Measurements from ENCODE around the gene BSN. TPM values are rescaled to one million over a fixed set of nuclear protein-coding genes. Genes with fewer than 3 reads are reported as not detected.

BSN gene
- total RNA-seq, 1 donor from 2014 or later: 5.3 TPM

GRCh38 chr3:49591615-49592014 is 37.3 kb downstream of the BSN start:
- no peak for DNase-seq (ENCODE audit: low spot score in 2 of 2)
- FAIRE-seq: no peak

GRCh38 chr3:49593041-49593440 is 38.8 kb downstream of the BSN start:
- FAIRE-seq: no peak

GRCh38 chr3:49600781-49601180 is 46.5 kb downstream of the BSN start:
- DNase-seq (ENCODE audit: low spot score in 2 of 2) (no peak), FAIRE-seq (no peak)

More at GRCh38 chr3:49593041-49593440, 38.8 kb downstream of the BSN start:
- no peak for DNase-seq (ENCODE audit: low spot score in 2 of 2)

- FAIRE-seq: no peak
These were observed 47.2 kb downstream of the BSN start for GRCh38 chr3:49601358-49602048.

GRCh38 chr3:49602049-49602554 is 47.8 kb downstream of the BSN start:
- FAIRE-seq (no peak), DNase-seq (ENCODE audit: low spot score in 2 of 2) (no peak)

More at GRCh38 chr3:49601358-49602048, 47.2 kb downstream of the BSN start:
- no peak for DNase-seq (ENCODE audit: low spot score in 2 of 2)

- FAIRE-seq (no peak), DNase-seq (ENCODE audit: low spot score in 2 of 2) (no peak)
These were observed 48.7 kb downstream of the BSN start for GRCh38 chr3:49602877-49603411.

- DNase-seq (ENCODE audit: low spot score in 2 of 2): no peak
- no peak for FAIRE-seq
These were observed 52.1 kb downstream of the BSN start for GRCh38 chr3:49606427-49606826.

GRCh38 chr3:49607105-49607591 is 52.9 kb downstream of the BSN start:
- FAIRE-seq (no peak), DNase-seq (ENCODE audit: low spot score in 2 of 2) (no peak)

GRCh38 chr3:49607796-49608195 is 53.5 kb downstream of the BSN start:
- FAIRE-seq: no peak
- no peak for DNase-seq (ENCODE audit: low spot score in 2 of 2)

- DNase-seq (ENCODE audit: low spot score in 2 of 2) (no peak), FAIRE-seq (no peak)
These were observed 55.0 kb downstream of the BSN start for GRCh38 chr3:49609314-49609713.

- no peak for FAIRE-seq
- no peak for DNase-seq (ENCODE audit: low spot score in 2 of 2)
These were observed 55.5 kb downstream of the BSN start for GRCh38 chr3:49609815-49610214.

GRCh38 chr3:49610666-49611280 is 56.5 kb downstream of the BSN start:
- no peak for DNase-seq (ENCODE audit: low spot score in 2 of 2)
- no peak for FAIRE-seq

GRCh38 chr3:49611291-49611690 is 57.0 kb downstream of the BSN start:
- no peak for DNase-seq (ENCODE audit: low spot score in 2 of 2)
- no peak for FAIRE-seq

GRCh38 chr3:49611719-49612118 is 57.4 kb downstream of the BSN start:
- DNase-seq (ENCODE audit: low spot score in 2 of 2) (no peak), FAIRE-seq (no peak)

GRCh38 chr3:49614936-49615335 is 60.7 kb downstream of the BSN start:
- FAIRE-seq: no peak

GRCh38 chr3:49616061-49616460 is 61.8 kb downstream of the BSN start:
- DNase-seq (ENCODE audit: low spot score in 2 of 2) (no peak), FAIRE-seq (no peak)

More at GRCh38 chr3:49614936-49615335, 60.7 kb downstream of the BSN start:
- DNase-seq (ENCODE audit: low spot score in 2 of 2): no peak

- DNase-seq (ENCODE audit: low spot score in 2 of 2) (no peak), FAIRE-seq (no peak)
These were observed 62.2 kb downstream of the BSN start for GRCh38 chr3:49616491-49616941.

GRCh38 chr3:49617390-49618013 is 63.2 kb downstream of the BSN start:
- DNase-seq (ENCODE audit: low spot score in 2 of 2) (no peak), FAIRE-seq (no peak)

- FAIRE-seq: no peak
- no peak for DNase-seq (ENCODE audit: low spot score in 2 of 2)
These were observed 64.1 kb downstream of the BSN start for GRCh38 chr3:49618412-49618811.

- FAIRE-seq (no peak), DNase-seq (ENCODE audit: low spot score in 2 of 2) (no peak)
These were observed 65.4 kb downstream of the BSN start for GRCh38 chr3:49619649-49620048.

GRCh38 chr3:49620728-49621127 is 66.5 kb downstream of the BSN start:
- no peak for DNase-seq (ENCODE audit: low spot score in 2 of 2)
- FAIRE-seq: no peak

All from frontal cortex (tissue), 4 donors.